ENCODE results near the gene PYGB.

The PYGB gene

DNA sequence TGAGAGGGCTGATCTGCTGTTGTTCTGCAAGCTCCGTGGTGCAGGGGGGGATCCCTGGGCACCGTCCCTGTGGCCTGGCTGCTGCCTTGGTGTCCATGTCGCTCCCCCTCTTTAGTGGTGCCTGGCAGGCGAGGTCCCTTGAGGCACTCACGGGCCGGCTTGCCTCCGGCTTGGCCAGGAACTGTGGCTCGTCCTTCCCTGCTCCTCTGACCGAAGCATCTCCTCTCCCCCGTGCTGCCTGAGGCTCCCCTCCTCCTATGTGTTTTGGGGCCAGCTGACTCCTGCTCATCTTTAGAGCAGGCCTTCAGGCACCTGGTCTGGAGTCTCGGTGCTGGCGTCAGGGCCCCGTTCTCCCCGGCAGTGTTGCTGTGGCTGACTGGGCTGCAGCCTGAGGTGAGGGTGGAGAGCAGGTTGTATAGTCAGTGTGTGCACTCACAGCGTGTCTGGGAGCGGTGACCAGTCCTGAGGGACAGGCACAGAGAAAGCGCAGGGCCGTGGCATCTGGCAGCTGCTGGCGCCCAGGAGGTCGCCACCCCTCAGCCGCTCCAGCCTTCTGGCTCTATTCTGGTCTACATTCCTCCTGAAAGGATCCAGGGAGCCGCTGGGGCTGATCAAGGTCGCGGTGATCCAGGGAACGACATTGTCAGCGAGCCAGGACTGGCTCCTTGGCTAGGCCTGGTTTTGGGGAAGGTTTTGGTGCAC, 43.7 kb downstream of the PYGB start:
- DNase-seq (ENCODE audit: extremely low spot score, insufficient read length, low read depth) (no peak), FAIRE-seq (no peak)

DNA sequence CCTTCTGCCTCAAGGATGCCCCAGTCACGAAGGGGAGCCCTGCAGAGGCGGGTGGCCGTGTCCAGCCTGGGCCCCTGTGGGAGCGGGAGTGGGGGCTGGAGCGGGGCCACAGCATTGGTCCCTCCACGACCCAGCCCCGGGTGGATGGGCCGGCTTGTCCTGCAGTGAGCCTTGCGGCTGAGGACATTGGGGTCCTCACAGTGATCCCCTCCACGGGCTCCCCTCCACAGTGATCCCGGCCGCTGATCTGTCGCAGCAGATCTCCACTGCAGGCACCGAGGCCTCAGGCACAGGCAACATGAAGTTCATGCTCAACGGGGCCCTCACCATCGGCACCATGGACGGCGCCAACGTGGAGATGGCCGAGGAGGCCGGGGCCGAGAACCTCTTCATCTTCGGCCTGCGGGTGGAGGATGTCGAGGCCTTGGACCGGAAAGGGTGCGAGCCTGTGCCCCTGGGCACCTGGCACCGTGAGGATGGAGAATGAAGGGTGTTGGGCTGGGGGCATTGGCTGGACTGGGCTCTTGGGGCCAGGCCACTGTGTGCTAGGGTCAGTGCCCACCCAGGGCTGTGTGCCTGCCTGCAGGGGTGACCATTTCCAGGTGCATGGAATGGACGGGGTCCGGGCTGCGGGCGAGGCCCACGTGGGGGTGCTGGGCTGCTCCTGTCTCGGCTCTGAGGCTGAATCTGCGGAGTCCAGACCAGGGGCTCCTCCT, 44.4 kb downstream of the PYGB start:
- no peak for DNase-seq (ENCODE audit: extremely low spot score, insufficient read length, low read depth)
- FAIRE-seq, result no peak

- no peak for FAIRE-seq
These were observed 45.6 kb downstream of the PYGB start for GRCh38 chr20:25293507-25293906.

DNA sequence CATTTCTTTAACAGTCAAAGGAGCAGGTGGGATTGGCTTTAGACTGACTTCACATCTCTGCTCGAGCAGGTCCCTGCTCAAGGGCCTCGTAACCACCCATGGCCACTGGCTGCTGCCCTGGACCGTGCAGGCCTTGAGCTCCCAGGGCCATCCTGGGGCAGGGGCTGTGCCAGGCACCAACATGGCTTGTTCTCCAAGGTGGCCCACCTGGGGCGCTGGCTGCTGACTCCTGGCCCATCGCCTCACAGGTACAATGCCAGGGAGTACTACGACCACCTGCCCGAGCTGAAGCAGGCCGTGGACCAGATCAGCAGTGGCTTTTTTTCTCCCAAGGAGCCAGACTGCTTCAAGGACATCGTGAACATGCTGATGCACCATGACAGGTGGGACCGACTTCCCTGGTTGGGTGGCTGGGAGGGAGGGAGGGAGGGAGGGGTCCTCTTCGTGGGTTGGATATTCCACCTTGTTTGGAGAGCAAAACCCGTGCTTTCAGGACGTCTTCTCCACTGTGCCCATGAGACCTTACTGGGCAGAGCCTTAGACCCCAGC, 46.1 kb downstream of the PYGB start:
- FAIRE-seq, result no peak
- no peak for DNase-seq (ENCODE audit: extremely low spot score, insufficient read length, low read depth)

More at GRCh38 chr20:25293507-25293906, 45.6 kb downstream of the PYGB start:
- no peak for DNase-seq (ENCODE audit: extremely low spot score, insufficient read length, low read depth)

DNA sequence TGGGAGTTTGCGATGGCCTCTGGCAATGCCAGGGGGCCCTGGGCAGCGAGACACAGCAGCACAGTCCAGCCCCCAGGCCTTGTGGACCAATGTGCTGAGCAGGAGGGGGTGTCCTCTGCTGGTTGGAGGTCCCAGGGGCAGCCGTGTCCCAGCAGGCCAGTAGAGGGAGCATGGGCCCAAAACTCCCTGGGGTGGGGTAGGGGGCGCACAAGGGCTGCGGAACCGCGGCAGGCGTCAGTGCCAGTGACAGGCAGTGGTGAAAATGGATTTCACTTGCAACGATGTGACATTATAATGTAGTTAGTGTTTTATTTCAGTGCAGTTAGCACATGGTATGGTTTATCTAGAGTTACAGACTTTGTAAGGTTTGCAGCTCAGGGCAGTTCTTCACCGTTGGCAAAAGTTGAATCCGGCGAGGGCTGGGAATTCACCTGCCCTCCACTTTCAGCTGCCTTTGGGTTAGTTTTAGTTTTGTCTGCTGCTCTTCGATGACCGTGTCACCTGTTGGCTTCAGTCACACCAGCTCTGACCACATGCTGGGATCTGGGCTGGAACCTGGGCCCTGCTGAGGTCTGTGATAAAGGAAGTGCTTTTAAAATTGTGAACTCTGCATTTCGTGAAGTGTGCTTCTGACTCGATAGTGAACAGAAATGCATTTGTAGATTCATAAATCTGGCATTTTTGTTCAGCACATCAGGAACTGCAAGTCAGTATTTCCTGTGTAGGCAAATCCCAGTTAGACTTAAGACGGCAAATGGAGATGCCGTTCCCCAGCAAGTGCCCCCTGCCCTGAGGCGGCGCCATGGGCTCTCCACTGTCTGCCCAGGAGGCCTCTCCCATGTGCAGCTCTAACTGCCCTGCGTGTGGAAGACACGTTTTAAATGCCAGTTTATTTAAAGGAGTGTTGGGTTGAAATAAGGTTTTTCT, 46.8 kb downstream of the PYGB start:
- FAIRE-seq (peak; percentile 47), DNase-seq (ENCODE audit: extremely low spot score, insufficient read length, low read depth) (no peak)

DNA sequence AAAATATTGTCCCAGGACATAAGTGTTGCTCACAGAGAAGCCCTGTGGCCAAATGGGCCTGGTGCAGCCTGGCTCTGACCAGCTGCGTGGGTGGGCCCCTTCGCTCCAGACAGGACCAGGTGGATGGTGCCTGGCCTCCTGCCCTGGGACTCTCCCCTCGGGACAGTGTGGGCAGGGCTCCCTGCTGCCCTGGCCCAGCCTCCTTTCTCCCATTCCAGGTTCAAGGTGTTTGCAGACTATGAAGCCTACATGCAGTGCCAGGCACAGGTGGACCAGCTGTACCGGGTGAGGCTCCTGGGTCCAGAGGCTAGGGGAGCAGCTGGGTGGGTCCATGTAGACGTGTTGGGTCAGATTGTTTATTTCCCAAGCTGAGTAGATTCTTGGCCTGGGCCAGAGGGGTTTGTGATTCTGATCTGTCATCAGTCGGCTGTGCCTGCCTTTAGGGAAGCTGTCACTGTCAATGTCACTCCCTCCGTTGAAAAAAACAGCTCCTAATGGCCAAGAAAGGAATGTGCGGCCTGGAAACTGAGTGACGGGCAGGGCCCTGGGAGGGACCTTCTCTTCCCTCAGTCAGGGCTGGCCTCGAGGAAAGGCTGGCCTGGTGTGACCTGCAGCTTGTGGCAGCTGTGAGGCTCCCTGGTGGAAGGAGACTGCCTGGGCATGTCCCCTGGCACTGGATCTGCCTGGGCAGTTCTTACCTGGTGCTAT, 47.7 kb downstream of the PYGB start:
- DNase-seq (ENCODE audit: extremely low spot score, insufficient read length, low read depth) (no peak), FAIRE-seq (no peak)

DNA sequence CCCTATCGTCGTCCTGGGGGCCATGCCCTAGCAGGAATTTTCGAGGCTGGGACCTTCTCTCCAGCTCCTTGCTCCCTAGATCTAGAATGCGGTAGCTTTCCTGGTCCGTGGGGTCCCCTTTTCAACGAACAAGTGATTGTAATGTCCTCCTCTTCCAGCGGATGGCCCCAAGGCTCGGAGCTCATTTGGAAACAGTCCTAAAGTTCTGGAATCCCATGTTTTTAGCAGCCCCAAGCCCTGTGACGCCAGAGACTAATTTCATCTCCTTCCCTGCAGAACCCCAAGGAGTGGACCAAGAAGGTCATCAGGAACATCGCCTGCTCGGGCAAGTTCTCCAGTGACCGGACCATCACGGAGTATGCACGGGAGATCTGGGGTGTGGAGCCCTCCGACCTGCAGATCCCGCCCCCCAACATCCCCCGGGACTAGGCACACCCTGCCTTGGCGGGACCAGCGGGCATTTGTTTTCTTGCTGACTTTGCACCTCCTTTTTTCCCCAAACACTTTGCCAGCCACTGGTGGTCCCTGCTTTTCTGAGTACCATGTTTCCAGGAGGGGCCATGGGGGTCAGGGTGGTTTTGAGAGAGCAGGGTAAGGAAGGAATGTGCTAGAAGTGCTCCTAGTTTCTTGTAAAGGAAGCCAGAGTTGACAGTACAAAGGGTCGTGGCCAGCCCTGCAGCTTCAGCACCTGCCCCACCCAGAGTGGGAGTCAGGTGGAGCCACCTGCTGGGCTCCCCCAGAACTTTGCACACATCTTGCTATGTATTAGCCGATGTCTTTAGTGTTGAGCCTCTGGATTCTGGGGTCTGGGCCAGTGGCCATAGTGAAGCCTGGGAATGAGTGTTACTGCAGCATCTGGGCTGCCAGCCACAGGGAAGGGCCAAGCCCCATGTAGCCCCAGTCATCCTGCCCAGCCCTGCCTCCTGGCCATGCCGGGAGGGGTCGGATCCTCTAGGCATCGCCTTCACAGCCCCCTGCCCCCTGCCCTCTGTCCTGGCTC, 48.5 kb downstream of the PYGB start:
- DNase-seq (ENCODE audit: extremely low spot score, insufficient read length, low read depth) (no peak), FAIRE-seq (peak; percentile 44)

DNA sequence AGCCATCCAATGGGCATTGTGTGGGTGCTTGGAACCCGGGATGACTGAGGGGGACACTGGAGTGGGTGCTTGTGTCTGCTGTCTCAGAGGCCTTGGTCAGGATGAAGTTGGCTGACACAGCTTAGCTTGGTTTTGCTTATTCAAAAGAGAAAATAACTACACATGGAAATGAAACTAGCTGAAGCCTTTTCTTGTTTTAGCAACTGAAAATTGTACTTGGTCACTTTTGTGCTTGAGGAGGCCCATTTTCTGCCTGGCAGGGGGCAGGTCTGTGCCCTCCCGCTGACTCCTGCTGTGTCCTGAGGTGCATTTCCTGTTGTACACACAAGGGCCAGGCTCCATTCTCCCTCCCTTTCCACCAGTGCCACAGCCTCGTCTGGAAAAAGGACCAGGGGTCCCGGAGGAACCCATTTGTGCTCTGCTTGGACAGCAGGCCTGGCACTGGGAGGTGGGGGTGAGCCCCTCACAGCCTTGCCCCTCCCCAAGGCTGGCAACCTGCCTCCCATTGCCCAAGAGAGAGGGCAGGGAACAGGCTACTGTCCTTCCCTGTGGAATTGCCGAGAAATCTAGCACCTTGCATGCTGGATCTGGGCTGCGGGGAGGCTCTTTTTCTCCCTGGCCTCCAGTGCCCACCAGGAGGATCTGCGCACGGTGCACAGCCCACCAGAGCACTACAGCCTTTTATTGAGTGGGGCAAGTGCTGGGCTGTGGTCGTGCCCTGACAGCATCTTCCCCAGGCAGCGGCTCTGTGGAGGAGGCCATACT, 49.4 kb downstream of the PYGB start:
- DNase-seq (ENCODE audit: extremely low spot score, insufficient read length, low read depth), result no peak
- peak; percentile 75 for FAIRE-seq

DNA sequence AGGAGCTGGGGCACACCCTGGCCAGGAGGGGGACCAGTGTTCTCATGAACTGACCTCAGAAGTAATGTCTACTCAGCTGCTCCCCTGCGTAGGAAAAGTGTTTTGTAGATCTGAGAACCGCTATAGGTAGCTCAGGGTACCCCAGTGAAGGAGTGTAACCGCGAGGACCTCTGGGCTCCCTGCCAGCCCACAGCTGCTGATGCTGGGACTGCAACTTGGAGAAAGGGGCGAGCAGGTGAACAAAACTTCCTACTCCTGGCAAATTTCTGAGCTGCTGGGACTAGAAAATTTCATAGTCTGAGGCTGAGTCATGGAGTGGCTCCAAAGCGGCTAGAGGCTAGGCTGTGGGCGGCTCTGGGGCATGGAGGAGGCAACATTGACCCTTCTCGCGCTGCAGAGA, 51.9 kb downstream of the PYGB start:
- no peak for FAIRE-seq

GRCh38 chr20:25300496-25301170, 52.7 kb downstream of the PYGB start:
- FAIRE-seq (no peak), DNase-seq (ENCODE audit: extremely low spot score, insufficient read length, low read depth) (no peak)

More for the DNA sequence above, 51.9 kb downstream of the PYGB start:
- no peak for DNase-seq (ENCODE audit: extremely low spot score, insufficient read length, low read depth)

DNA sequence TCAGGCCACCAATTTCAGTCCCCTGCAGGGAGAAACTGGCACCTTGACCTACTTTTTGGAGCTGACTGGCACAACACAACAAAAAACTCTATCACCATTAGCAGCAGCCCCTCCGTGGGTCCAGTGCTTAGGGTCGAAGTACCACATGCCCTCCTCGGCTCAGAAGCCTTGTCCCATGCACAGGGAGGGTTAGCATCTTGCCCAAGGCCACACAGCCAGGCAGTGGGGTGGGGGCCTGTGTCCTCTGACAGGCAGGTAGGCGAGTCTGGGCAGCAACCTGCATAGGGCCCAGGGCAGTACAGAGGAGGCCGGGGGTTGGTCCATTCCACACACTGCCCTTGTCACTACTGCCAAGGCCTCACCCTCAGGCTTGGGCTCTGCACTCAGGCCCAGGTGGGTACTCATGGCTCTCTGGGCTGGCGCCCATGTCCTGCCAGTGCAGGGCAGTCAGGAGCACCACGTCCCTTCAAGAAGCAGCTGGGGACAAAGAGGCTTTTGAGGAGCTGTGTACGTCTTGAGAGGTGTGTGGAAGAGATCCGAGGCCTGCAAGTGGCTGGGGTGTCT, 53.6 kb downstream of the PYGB start:
- DNase-seq (ENCODE audit: extremely low spot score, insufficient read length, low read depth) (no peak), FAIRE-seq (no peak)

- FAIRE-seq (no peak), DNase-seq (ENCODE audit: extremely low spot score, insufficient read length, low read depth) (no peak)
These were observed 54.7 kb downstream of the PYGB start for GRCh38 chr20:25302596-25302995.

DNA sequence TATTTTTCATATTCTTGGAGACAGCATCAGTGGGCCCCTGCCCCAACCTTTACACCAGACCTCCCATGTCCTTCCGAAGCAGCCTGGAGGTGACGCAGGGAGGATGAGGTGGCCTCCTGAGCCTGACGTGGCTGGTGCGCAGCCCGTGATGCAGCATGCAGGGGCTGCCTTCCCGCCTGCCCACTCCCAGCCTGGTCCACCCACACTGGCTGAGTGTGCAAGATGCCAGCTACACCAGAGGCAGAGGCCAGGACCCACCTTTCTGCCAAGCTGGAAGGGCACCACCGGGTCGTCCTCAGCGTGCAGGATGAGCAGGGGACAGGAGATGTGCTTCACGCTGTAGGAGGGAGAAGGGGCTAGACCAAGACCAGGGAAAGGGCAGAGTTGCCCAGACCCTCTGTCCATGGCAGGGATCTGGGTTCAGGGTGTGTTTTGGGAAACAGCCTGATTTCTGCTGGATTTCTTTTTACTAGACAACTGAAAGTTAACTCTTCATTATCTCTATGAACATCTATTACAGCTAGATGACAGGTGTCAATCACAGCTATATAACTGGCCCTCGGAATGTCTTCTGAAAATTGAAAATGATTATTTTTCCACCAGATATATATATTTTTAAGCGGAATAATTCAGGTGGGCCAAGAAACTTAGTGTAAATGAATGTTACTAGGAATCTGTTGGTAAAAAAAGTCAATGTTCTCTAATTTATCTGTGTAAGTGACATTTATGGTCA, 55.6 kb downstream of the PYGB start:
- no peak for FAIRE-seq

GRCh38 chr20:25304025-25304549, 56.2 kb downstream of the PYGB start:
- DNase-seq (ENCODE audit: extremely low spot score, insufficient read length, low read depth), result no peak
- FAIRE-seq, result no peak

More for the DNA sequence above, 55.6 kb downstream of the PYGB start:
- DNase-seq (ENCODE audit: extremely low spot score, insufficient read length, low read depth), result no peak

GRCh38 chr20:25306991-25307903, 59.4 kb downstream of the PYGB start:
- FAIRE-seq (no peak), DNase-seq (ENCODE audit: extremely low spot score, insufficient read length, low read depth) (no peak)

All from GM18507 (cell line).